HepG2 (cell line): ENCODE data around the gene AARSD1. TPM values are rescaled to one million over a fixed set of nuclear protein-coding genes. Genes with fewer than 3 reads are reported as not detected.

Source experiments
- CENPT ChIP-seq: sonication (generic); formaldehyde crosslinking; IDR thresholded peaks from 2 replicates; pipeline ENCODE4 v1.8.0; 2022; ENCODE audit warnings: low read depth, mild to moderate bottlenecking, moderate library complexity, missing genetic modification reagents
- HINFP ChIP-seq: sonication (generic); formaldehyde crosslinking; IDR thresholded peaks from 2 replicates; pipeline ENCODE4 v1.4.0; 2020; ENCODE audit warnings: low read depth, mild to moderate bottlenecking, missing genetic modification reagents
- IRF2 ChIP-seq: IDR thresholded peaks from 2 replicates; pipeline ENCODE4 v1.6.1; 2018; ENCODE audit warnings: missing genetic modification reagents, missing compliant biosample characterization
- IRF9 ChIP-seq: sonication (generic); formaldehyde crosslinking; IDR thresholded peaks from 2 replicates; pipeline ENCODE4 v1.8.0; 2022; ENCODE audit warnings: missing genetic modification reagents, mild to moderate bottlenecking, borderline replicate concordance
- NFE2L1 ChIP-seq: sonication (generic); formaldehyde crosslinking; IDR thresholded peaks from 2 replicates; pipeline ENCODE4 v1.4.0; 2020; ENCODE audit warnings: missing genetic modification reagents, mild to moderate bottlenecking, borderline replicate concordance
- NFYC ChIP-seq: IDR thresholded peaks from 2 replicates; pipeline ENCODE4 v1.6.1; 2016; ENCODE audit warnings: missing genetic modification reagents, missing compliant biosample characterization
- PBX2 ChIP-seq: IDR thresholded peaks from 2 replicates; pipeline ENCODE4 v1.6.1; 2016; ENCODE audit warnings: control low read depth
- SKI ChIP-seq: fragments of 450-650 bp; IDR thresholded peaks from one replicate; pipeline ENCODE4 v1.6.1; 2018; ENCODE audit warnings: mild to moderate bottlenecking; ENCODE audit not compliant: partially characterized antibody
- TGIF2 ChIP-seq: IDR thresholded peaks from 2 replicates; pipeline ENCODE4 v1.6.1; 2016; ENCODE audit warnings: control low read depth, missing compliant biosample characterization
- XRCC5 ChIP-seq: fragments of 200-400 bp; formaldehyde crosslinking; optimal IDR thresholded peaks from 2 replicates; pipeline ENCODE3; 2017; ENCODE audit warnings: mild to moderate bottlenecking, low read length
- ZNF280D ChIP-seq: sonication (generic); formaldehyde crosslinking; IDR thresholded peaks from 2 replicates; pipeline ENCODE4 v1.5.1; 2020; ENCODE audit warnings: mild to moderate bottlenecking, missing genetic modification reagents
- ZNF333 ChIP-seq: sonication (generic); formaldehyde crosslinking; IDR thresholded peaks from 2 replicates; pipeline ENCODE4 v1.4.0; 2020; ENCODE audit warnings: mild to moderate bottlenecking, missing genetic modification reagents, borderline replicate concordance
- ZNF619 ChIP-seq: sonication (generic); formaldehyde crosslinking; IDR thresholded peaks from 2 replicates; pipeline ENCODE4 v1.4.0; 2020; ENCODE audit warnings: mild to moderate bottlenecking, missing genetic modification reagents
- ZSCAN25 ChIP-seq: sonication (generic); formaldehyde crosslinking; IDR thresholded peaks from 2 replicates; pipeline ENCODE4 v1.8.0; 2022; ENCODE audit warnings: mild to moderate bottlenecking, missing genetic modification reagents
- polyA plus RNA-seq, 8 experiments: library from polyadenylated mRNA; depleted of rRNA in 3 of 8; stranded (reverse) in 7 of 8; unstranded in 1 of 8; fragments of >200 nt; fragmentation: Illumina TruSeq in 4 of 8; extraction: Trizol in 4 of 8; gene quantifications; 2 replicates each; pipeline versions ENCODE4 v1.2.1 to v1.2.3, GENCODE V29; 2011 to 2016; ENCODE audit warnings: low read depth in 4 of 8, missing spikeins in 1 of 8, mixed read lengths in 1 of 8; ENCODE audit not compliant: insufficient read depth in 1 of 8
- total RNA-seq, 5 experiments: library from RNA; depleted of rRNA; stranded (reverse); fragments of >200 nt; fragmentation: Illumina TruSeq; extraction: Trizol; gene quantifications; 2 replicates each; pipeline ENCODE4 v1.2.3, GENCODE V29; 2016; ENCODE audit warnings: low read depth in 1 of 5
- TF ChIP-seq, protein P1 (sequence below), 2 experiments: sonication (generic) in 1 of 2; formaldehyde crosslinking in 1 of 2; IDR thresholded peaks; 2 replicates each; pipeline versions ENCODE4 v1.4.0 to v1.6.1; 2016 to 2020; ENCODE audit warnings: borderline replicate concordance in 1 of 2, low read depth in 1 of 2, mild to moderate bottlenecking in 1 of 2, missing genetic modification reagents in 1 of 2
- TF ChIP-seq, protein P2 (sequence below): sonication (generic); IDR thresholded peaks from 2 replicates; pipeline ENCODE4 v1.6.1; 2016; ENCODE audit warnings: low read depth, borderline replicate concordance

The AARSD1 gene
- total and polyA plus RNA-seq, 2 of the 13 experiments (the other 11 are each of a cell fraction or from before 2014, with no cell fraction given): 24.7 to 29.3 TPM

GRCh38 chr17:42980766-42981397 is 16.6 kb upstream of the AARSD1 start (continued):
- no peak for TF ChIP-seq PBX2
- TF ChIP-seq ZNF333 (CRISPR knock-in tag): no peak
- 0 out of 2 replicates have a peak, but pooled peaks have one; percentile 39 for TF ChIP-seq IRF2 (CRISPR knock-in tag)
- TF ChIP-seq IRF9 (CRISPR knock-in tag): peak; percentile 93
- TF ChIP-seq ZSCAN25: peak; percentile 80; the same call in 1 of the 2 replicates
- TF ChIP-seq, protein P1, sequence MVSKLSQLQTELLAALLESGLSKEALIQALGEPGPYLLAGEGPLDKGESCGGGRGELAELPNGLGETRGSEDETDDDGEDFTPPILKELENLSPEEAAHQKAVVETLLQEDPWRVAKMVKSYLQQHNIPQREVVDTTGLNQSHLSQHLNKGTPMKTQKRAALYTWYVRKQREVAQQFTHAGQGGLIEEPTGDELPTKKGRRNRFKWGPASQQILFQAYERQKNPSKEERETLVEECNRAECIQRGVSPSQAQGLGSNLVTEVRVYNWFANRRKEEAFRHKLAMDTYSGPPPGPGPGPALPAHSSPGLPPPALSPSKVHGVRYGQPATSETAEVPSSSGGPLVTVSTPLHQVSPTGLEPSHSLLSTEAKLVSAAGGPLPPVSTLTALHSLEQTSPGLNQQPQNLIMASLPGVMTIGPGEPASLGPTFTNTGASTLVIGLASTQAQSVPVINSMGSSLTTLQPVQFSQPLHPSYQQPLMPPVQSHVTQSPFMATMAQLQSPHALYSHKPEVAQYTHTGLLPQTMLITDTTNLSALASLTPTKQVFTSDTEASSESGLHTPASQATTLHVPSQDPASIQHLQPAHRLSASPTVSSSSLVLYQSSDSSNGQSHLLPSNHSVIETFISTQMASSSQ (IDR thresholded peaks at IDR 0.05; ENCODE audit: low read depth): no peak
- TF ChIP-seq, protein P1 (CRISPR knock-in tag; IDR thresholded peaks at IDR 0.05; ENCODE audit: borderline replicate concordance): peak; percentile 27; the same call in 1 of the 2 replicates
- TF ChIP-seq ZNF280D: peak; percentile 68; the same call in 1 of the 2 replicates
- TF ChIP-seq HINFP: peak; percentile 30; the same call in 1 of the 2 replicates
- TF ChIP-seq, protein P2, sequence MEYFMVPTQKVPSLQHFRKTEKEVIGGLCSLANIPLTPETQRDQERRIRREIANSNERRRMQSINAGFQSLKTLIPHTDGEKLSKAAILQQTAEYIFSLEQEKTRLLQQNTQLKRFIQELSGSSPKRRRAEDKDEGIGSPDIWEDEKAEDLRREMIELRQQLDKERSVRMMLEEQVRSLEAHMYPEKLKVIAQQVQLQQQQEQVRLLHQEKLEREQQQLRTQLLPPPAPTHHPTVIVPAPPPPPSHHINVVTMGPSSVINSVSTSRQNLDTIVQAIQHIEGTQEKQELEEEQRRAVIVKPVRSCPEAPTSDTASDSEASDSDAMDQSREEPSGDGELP: no peak
- peak; percentile 66; the same call in 1 of the 2 replicates for TF ChIP-seq CENPT (CRISPR knock-in tag)
- peak; percentile 24; the same call in 1 of the 2 replicates for TF ChIP-seq TGIF2 (CRISPR knock-in tag)
- TF ChIP-seq XRCC5: peak; percentile 51
- no peak for TF ChIP-seq ZNF619
- TF ChIP-seq SKI: peak; percentile 1
- no peak for TF ChIP-seq NFE2L1 (CRISPR knock-in tag)
- no peak for TF ChIP-seq NFYC
